Measurements from ENCODE around the gene ATP8B3.

DNA sequence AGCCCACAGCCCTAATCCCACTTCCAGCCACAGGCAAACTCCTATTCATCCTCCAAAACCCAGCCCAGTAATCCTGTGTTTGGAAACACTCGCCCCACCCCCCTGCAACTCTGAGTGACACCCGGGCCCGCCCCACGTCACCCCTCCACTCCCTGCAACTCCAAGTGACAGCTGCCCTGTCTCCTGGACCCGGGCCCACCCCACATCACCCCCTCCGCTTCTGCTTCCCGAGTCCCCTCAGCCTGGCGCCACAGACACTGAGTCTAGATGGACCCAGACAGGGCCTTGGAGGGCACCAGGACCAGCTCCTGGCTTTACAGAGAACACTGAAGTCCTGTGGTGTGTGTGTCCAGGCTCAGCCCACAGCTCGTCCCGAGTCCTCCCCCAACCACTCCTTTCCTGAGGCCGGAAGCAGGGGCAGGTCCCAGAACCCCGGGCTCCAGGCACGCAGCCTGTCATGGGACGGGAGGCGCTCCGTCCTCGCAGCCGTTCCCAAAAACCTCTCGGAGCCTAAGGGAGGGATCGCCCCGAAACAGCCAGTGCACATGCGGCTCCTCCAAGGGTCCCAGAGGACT is 28.6 kb upstream of the ATP8B3 start:
- TF ChIP-seq POLR2AphosphoS5 (IDR thresholded peaks at IDR 0.05; ENCODE audit: low read depth, low read length) (peak; percentile 49; the same call in 1 of the 2 replicates), TAF1 (IDR thresholded peaks at IDR 0.05; ENCODE audit: borderline replicate concordance, insufficient read depth, low read length) (peak; percentile 39; the same call in 1 of the 2 replicates)
